ENCODE results near the gene FBXL12. TPM values are rescaled to one million over a fixed set of nuclear protein-coding genes. Genes with fewer than 3 reads are reported as not detected.

FBXL12 gene
- total RNA-seq, 1 experiment from 2014 or later = 21.7 TPM

DNA sequence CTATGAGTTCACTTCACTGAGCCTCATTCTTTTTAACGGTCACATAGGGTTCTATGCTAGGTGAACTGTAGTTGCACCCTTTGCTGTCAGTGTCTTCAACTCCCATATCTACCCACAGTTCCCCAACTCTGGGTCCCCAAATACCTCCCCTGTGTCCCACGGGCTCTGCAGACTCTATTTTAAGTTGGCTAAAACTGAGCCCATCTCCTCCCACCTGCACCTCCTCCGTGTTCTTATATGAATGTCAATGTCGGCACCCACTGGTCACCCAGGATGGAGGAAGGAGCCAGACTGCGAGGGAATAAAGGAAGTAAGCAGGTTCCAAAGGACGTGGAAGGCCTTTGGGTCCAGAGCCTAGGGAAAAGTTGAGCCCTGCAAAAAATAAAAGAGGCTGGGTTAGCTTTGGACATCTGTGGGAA is 15.4 kb upstream of the FBXL12 start:
- TF ChIP-seq EZH2 (IDR thresholded peaks at IDR 0.05; ENCODE audit: borderline replicate concordance, low read depth, low read length, poor library complexity, severe bottlenecking) = no peak
- no peak for TF ChIP-seq CTCF (conservative IDR thresholded peaks at IDR 0.05; ENCODE audit: low read depth, low read length)
- peak overlapping the region; percentile 99 for H3K4me3 ChIP-seq (ENCODE audit: low read depth, low read length, poor library complexity, severe bottlenecking)
- peaks cover 23% of the 10 kb centered on the region for H3K36me3 ChIP-seq (ENCODE audit: insufficient read depth, low read length, poor library complexity, severe bottlenecking)
- POLR2A ChIA-PET (ENCODE audit: low non-redundant PET) = interaction anchor here (1.0 kb wide), 1 partner anchor 25 kb away, joined by 5 read pairs; no protein-coding TSS in a partner anchor
- no peaks in the 10 kb centered on the region for H3K9me3 ChIP-seq (ENCODE audit: low read depth, low read length, poor library complexity, severe bottlenecking)
- H3K27ac ChIP-seq (ENCODE audit: low read depth, low read length, poor library complexity, severe bottlenecking) = no peak overlapping the region
- no peaks in the 10 kb centered on the region for H3K4me1 ChIP-seq (ENCODE audit: insufficient read depth, low read length, poor library complexity, severe bottlenecking)
- no peak for DNase-seq (ENCODE audit: low spot score)
- no peaks in the 10 kb centered on the region for H3K27me3 ChIP-seq (replicated peaks; ENCODE audit: insufficient read depth, low read depth, low read length, poor library complexity)
- CTCF ChIA-PET = no interaction called here
- no TSS peak for BruUV-seq (replicated peaks)
- intact Hi-C loops (cut with micrococcal nuclease; ENCODE audit: unreplicated experiment) = no loop called here

DNA sequence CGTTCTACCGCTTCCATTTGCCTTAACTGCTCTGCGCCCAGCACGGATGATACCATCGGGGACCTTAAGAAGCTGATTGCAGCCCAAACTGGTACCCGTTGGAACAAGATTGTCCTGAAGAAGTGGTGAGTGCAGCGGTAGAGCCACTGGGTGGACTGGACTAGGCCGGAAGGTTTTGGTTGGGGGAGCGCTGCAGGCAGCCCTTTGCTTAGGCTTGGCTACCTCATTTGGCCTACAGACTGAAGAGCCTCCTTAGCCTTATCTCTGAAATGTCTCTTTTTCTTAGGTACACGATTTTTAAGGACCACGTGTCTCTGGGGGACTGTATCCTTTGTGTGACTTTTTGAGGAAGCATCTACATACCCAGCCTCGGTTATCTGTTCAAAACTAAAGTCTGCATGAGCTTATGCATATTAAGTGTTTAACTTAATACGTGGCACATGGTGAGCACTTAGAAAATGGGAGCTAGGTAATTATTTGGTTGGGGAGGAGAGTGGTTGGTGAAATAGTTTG is 9.7 kb upstream of the FBXL12 start:
- Histone ChIP-seq H3K36me3 (ENCODE audit: insufficient read depth, low read length, poor library complexity, severe bottlenecking) (peaks cover 11% of the 10 kb centered on the region), H3K27ac (ENCODE audit: low read depth, low read length, poor library complexity, severe bottlenecking) (peak overlapping the region; percentile 67), H3K4me3 (ENCODE audit: low read depth, low read length, poor library complexity, severe bottlenecking) (peak overlapping the region; percentile 58), H3K4me1 (ENCODE audit: insufficient read depth, low read length, poor library complexity, severe bottlenecking) (no peaks in the 10 kb centered on the region), H3K27me3 (replicated peaks; ENCODE audit: insufficient read depth, low read depth, low read length, poor library complexity) (no peaks in the 10 kb centered on the region), H3K9me3 (ENCODE audit: low read depth, low read length, poor library complexity, severe bottlenecking) (no peaks in the 10 kb centered on the region)
- intact Hi-C loops (cut with micrococcal nuclease; ENCODE audit: unreplicated experiment) = no loop called here
- no TSS peak for BruUV-seq (replicated peaks)
- DNase-seq (ENCODE audit: low spot score) = no peak
- TF ChIP-seq CTCF (conservative IDR thresholded peaks at IDR 0.05; ENCODE audit: low read depth, low read length) = no peak
- no peak for TF ChIP-seq EZH2 (IDR thresholded peaks at IDR 0.05; ENCODE audit: borderline replicate concordance, low read depth, low read length, poor library complexity, severe bottlenecking)
- CTCF ChIA-PET = no interaction called here
- POLR2A ChIA-PET (ENCODE audit: low non-redundant PET) = interaction anchor here (0.6 kb wide), 1 partner anchor 194 kb away, joined by 3 read pairs; no protein-coding TSS in a partner anchor

DNA sequence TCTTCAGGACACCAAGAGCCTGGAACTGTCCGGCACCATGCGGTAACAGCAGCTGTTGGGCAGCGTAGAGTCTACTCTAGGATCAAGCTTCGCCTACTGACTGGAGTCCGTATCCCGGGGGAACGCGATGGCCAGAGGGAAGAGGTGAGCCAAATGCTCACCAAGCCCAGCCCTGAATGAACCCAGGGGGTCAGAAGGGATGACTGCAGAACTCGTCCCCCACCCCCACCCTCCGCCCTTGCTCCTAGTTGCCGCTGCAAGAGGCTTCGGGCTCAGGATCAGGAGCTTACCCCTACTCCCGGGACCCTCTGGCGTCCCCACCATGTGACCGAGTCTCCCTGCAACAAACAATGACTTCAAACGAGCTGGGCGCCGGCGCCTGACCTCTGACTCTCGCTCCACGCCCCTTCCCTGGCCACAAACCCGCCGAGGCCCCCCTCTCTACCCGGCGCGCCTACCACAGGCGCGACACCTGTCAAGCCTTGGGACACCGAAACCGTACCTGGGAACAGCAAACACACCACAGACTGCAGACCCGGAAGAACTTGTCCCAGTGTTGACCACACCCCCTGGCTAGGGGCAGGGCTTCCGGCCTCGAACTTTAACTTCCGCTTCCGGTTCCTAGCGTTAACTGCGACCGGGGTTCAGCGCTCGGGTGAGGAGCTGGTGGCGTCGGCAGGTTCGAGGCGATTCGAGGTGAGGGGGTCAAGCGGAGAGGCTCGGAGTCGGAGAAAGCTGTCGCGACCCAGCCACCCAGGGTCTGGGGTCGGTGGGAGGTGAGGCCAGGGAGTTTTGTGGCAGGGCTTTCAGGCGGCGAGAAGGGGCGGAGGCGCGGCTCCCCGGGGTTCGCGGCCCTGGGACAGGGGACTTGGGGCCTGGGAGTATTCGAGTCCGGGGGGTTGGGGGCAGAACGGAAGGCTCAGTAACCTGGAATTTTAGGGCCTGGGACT is 8.7 kb upstream of the FBXL12 start, which contains the start of gene UBL5:
TSS of gene UBL5 (plus strand) at position 630 of the 950 bp plus-strand sequence. CDS start 420 bp downstream, outside the sequence.
- Histone ChIP-seq H3K4me3 (ENCODE audit: low read depth, low read length, poor library complexity, severe bottlenecking) (peak within 1 kb of the TSS; percentile 58), H3K4me1 (ENCODE audit: insufficient read depth, low read length, poor library complexity, severe bottlenecking) (no peaks in the 10 kb centered on the region), H3K36me3 (ENCODE audit: insufficient read depth, low read length, poor library complexity, severe bottlenecking) (peaks cover 11% of the 10 kb centered on the region), H3K27ac (ENCODE audit: low read depth, low read length, poor library complexity, severe bottlenecking) (peak within 1 kb of the TSS; percentile 67), H3K9me3 (ENCODE audit: low read depth, low read length, poor library complexity, severe bottlenecking) (no peaks in the 10 kb centered on the region), H3K27me3 (replicated peaks; ENCODE audit: insufficient read depth, low read depth, low read length, poor library complexity) (no peaks in the 10 kb centered on the region)
- ChIA-PET CTCF (no interaction called here), POLR2A (ENCODE audit: low non-redundant PET) (interaction anchor here (0.6 kb wide), 1 partner anchor 553 kb away, joined by 3 read pairs; the partner anchor contains the start of gene TYK2)
- BruUV-seq (replicated peaks) = TSS peak; percentile 85
- DNase-seq (ENCODE audit: low spot score) = peak; percentile 94
- intact Hi-C loops (cut with micrococcal nuclease; ENCODE audit: unreplicated experiment) = no loop called here
- TF ChIP-seq CTCF (conservative IDR thresholded peaks at IDR 0.05; ENCODE audit: low read depth, low read length) = no peak
- no peak for TF ChIP-seq EZH2 (IDR thresholded peaks at IDR 0.05; ENCODE audit: borderline replicate concordance, low read depth, low read length, poor library complexity, severe bottlenecking)
